PFSK-1 (cell line): Measurements from ENCODE around the gene UVRAG.

Experiments used
- POLR2AphosphoS5 ChIP-seq: IDR thresholded peaks from 2 replicates; pipeline ENCODE4 v1.6.1; 2012; ENCODE audit warnings: low read depth, mild to moderate bottlenecking, control low read depth, low read length, moderate library complexity
- REST ChIP-seq, 2 experiments: IDR thresholded peaks; 2 replicates each; pipeline versions ENCODE4 v1.6.1 to v1.8.0; 2011 to 2012; ENCODE audit warnings: low read depth in 2 of 2, low read length in 2 of 2, control low read depth in 1 of 2, inconsistent platforms in 1 of 2, mild to moderate bottlenecking in 1 of 2, moderate library complexity in 1 of 2; ENCODE audit not compliant: insufficient read depth in 1 of 2
- SIN3A ChIP-seq: IDR thresholded peaks from 2 replicates; pipeline ENCODE4 v1.6.1; 2012; ENCODE audit warnings: mild to moderate bottlenecking, low read length, moderate library complexity, borderline replicate concordance; ENCODE audit not compliant: insufficient read depth
- TAF1 ChIP-seq: IDR thresholded peaks from 2 replicates; pipeline ENCODE4 v1.6.1; 2012; ENCODE audit warnings: low read length, control low read depth, borderline replicate concordance; ENCODE audit not compliant: insufficient read depth

- no peak for TF ChIP-seq POLR2AphosphoS5
- TF ChIP-seq TAF1 = no peak
- TF ChIP-seq SIN3A = no peak
- no peak for TF ChIP-seq REST (IDR thresholded peaks at IDR 0.05; ENCODE audit: insufficient read depth in 1 of 2, low read depth in 2 of 2, low read length in 2 of 2)
These were observed 39.0 kb downstream of the UVRAG start for GRCh38 chr11:75853971-75854370.
